K562 (cell line): Measurements from ENCODE around the gene RPS6KL1. TPM values are rescaled to one million over a fixed set of nuclear protein-coding genes. Genes with fewer than 3 reads are reported as not detected.

Experiments
- C11orf30 ChIP-seq: fragments of 450-650 bp; IDR thresholded peaks from 2 replicates; pipeline ENCODE4 v1.6.1; 2016; ENCODE audit warnings: low read depth, mild to moderate bottlenecking
- E2F3 ChIP-seq: fragments of 250-450 bp; sonication (Bioruptor Pico); IDR thresholded peaks from 2 replicates; pipeline ENCODE4 v1.4.0; 2020; ENCODE audit warnings: mild to moderate bottlenecking
- E2F6 ChIP-seq, 2 experiments: IDR thresholded peaks; 2 replicates each; pipeline ENCODE4 v1.6.1; 2011; ENCODE audit warnings: borderline replicate concordance in 1 of 2, control low read depth in 1 of 2, low read depth in 1 of 2, low read length in 1 of 2, mild to moderate bottlenecking in 1 of 2, mixed read lengths in 1 of 2, moderate library complexity in 1 of 2; ENCODE audit not compliant: insufficient read depth in 1 of 2, insufficient read length in 1 of 2, poor library complexity in 1 of 2, severe bottlenecking in 1 of 2; ENCODE audit errors: extremely low read depth in 1 of 2
- MBD1 ChIP-seq: fragments of 250-450 bp; sonication (Bioruptor Pico); IDR thresholded peaks from 2 replicates; pipeline ENCODE4 v1.8.0; 2022; ENCODE audit warnings: inconsistent platforms
- NKRF ChIP-seq: fragments of 450-650 bp; IDR thresholded peaks from 2 replicates; pipeline ENCODE4 v1.6.1; 2016; ENCODE audit warnings: borderline replicate concordance
- PKNOX1 ChIP-seq: fragments of 450-650 bp; IDR thresholded peaks from 2 replicates; pipeline ENCODE4 v1.6.1; 2016
- RREB1 ChIP-seq: fragments of 250-450 bp; sonication (Bioruptor Pico); IDR thresholded peaks from 2 replicates; pipeline ENCODE4 v1.4.0; 2020
- THAP12 ChIP-seq: fragments of 250-450 bp; sonication (Bioruptor Pico); IDR thresholded peaks from 2 replicates; pipeline ENCODE4 v1.9.0; 2021; ENCODE audit warnings: mild to moderate bottlenecking, inconsistent platforms
- USF2 ChIP-seq: sonication (generic); formaldehyde crosslinking; IDR thresholded peaks from 2 replicates; pipeline ENCODE4 v1.5.0; 2020; ENCODE audit warnings: missing genetic modification reagents
- polyA plus RNA-seq, 8 experiments: library from polyadenylated mRNA; depleted of rRNA in 4 of 8; stranded (reverse) in 5 of 8; unstranded in 3 of 8; fragments of >200 nt; fragmentation: Nextera tagmentation in 2 of 8; fragmentation: Illumina TruSeq in 1 of 8; extraction: Ambion mirVana in 2 of 8; extraction: Trizol in 1 of 8; gene quantifications; 2 replicates each; pipeline versions ENCODE4 v1.2.1 to v1.2.3, GENCODE V29; 2011 to 2014; ENCODE audit warnings: inconsistent platforms in 1 of 8, missing spikeins in 1 of 8
- total RNA-seq, 7 experiments: library from RNA; depleted of rRNA in 6 of 7; stranded (reverse); fragments of >200 nt in 6 of 7; fragmentation: Illumina TruSeq in 2 of 7; extraction: Trizol in 2 of 7; gene quantifications; 2 replicates each; pipeline versions ENCODE4 v1.2.1 to v1.2.3, GENCODE V29; 2011 to 2021; ENCODE audit warnings: low replicate concordance in 1 of 7

The RPS6KL1 gene
- total and polyA plus RNA-seq, 9 of the 15 experiments (the other 6 are each of a cell fraction or from before 2014, with no cell fraction given), result 0.91 to 15.5 (median 8.1) TPM

GRCh38 chr14:74881431-74882102 is 41.5 kb downstream of the RPS6KL1 start, which contains the start of gene DLST (continued):
- no peak for TF ChIP-seq RREB1 (CRISPR knock-in tag)
- TF ChIP-seq E2F3 (CRISPR knock-in tag), result no peak; the same call in 1 of the 2 replicates
- no peak for TF ChIP-seq NKRF
- peak; percentile 72 for TF ChIP-seq C11orf30
- peak; percentile 39; the same call in 1 of the 2 replicates for TF ChIP-seq THAP12 (CRISPR knock-in tag)
- TF ChIP-seq USF2 (CRISPR knock-in tag), result no peak
- TF ChIP-seq MBD1 (CRISPR knock-in tag), result no peak
- TF ChIP-seq PKNOX1, result peak; percentile 9; the same call in 1 of the 2 replicates
- TF ChIP-seq E2F6 (IDR thresholded peaks at IDR 0.05; ENCODE audit: borderline replicate concordance in 1 of 2, extremely low read depth in 1 of 2, insufficient read depth in 1 of 2, insufficient read length in 1 of 2, low read depth in 1 of 2, low read length in 1 of 2, poor library complexity in 1 of 2, severe bottlenecking in 1 of 2), result peak; percentile 49
